DOHH2 (cell line): ENCODE measurements around the gene TCF3.

Experiments used
- CTCF ChIP-seq: fragments of 200-600 bp; sonication (generic); IDR thresholded peaks from one replicate; pipeline ENCODE4 v1.5.1; 2014; ENCODE audit warnings: antibody characterized with exemption, mild to moderate bottlenecking, low read depth, low read length; ENCODE audit not compliant: poor library complexity, severe bottlenecking
- EZH2phosphoT487 ChIP-seq: fragments of 200-600 bp; sonication (generic); IDR thresholded peaks from 2 replicates; pipeline ENCODE4 v1.6.1; 2017; ENCODE audit warnings: borderline replicate concordance, mild to moderate bottlenecking, antibody characterized with exemption, low read length, moderate library complexity, mixed read lengths

DNA sequence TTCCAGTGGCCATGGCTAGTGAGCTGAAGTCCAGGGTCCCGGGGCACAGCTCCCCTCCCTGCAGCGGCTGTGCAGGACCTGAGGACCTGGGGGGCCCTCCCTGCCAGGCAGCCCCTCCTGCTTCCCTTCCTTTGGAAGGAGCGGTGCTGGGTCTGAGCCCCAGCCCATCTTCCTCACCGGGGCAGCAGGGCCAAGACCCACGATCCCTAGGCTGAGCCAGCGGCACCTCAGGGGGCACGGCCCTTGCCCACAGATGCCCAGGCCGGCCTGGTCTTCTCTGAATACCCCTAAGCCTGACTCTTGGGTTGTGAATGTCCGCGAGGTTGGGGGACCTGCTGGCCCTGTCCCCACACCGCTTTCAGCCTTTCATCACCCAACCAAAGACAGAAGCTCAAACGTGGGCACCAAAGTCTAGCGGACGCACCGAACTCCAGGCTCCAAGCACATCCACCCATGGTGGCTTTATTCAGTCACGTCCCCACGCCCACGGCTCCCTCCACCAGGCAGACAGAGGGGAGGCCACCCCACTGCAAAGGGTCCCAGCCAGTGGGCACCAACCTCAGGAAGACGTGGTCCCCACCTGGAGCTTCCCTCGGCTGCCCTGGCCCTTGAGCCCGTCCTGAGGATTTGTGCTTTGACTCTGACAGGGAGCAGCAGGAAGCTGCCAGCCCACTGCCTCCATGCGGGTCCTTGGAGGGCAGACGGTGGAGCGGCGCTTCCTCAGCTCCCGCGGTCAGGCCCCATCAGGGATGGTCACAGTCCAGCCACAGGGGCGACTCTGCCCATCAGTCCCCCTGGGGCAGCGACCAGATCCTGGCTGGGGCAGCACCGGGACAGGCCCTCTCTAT lies 75.9 kb downstream of the TCF3 start:
- TF ChIP-seq CTCF (no peak), EZH2phosphoT487 (no peak)
